H1 (cell line): ENCODE data around the gene TMEM165. TPM values are rescaled to one million over a fixed set of nuclear protein-coding genes. Genes with fewer than 3 reads are reported as not detected.

Experiments used
- CHD7 ChIP-seq: fragments of 300-600 bp; sonication (generic); IDR thresholded peaks from 2 replicates; pipeline ENCODE4 v1.7.1; 2012; ENCODE audit warnings: low read length, moderate library complexity, mild to moderate bottlenecking, inconsistent platforms; ENCODE audit not compliant: insufficient replicate concordance
- CREB1 ChIP-seq: IDR thresholded peaks from 2 replicates; pipeline ENCODE4 v1.6.1; 2012; ENCODE audit warnings: inconsistent platforms
- CTCF ChIP-seq, 3 experiments: IDR thresholded peaks; 1 replicate in 2 of 3; 2 replicates in 1 of 3; pipeline versions ENCODE4 v1.5.1 to v1.6.1; 2011; ENCODE audit warnings: low read length in 3 of 3, mild to moderate bottlenecking in 3 of 3, inconsistent platforms in 2 of 3, low read depth in 1 of 3, moderate library complexity in 1 of 3; ENCODE audit not compliant: insufficient read depth in 1 of 3; ENCODE audit errors: control extremely low read depth in 1 of 3
- E2F6 ChIP-seq: IDR thresholded peaks from 2 replicates; pipeline ENCODE4 v1.6.1; 2012; ENCODE audit warnings: inconsistent platforms
- NANOG ChIP-seq: IDR thresholded peaks from 2 replicates; pipeline ENCODE4 v1.6.1; 2011; ENCODE audit warnings: low read length, low read depth, mild to moderate bottlenecking, inconsistent platforms; ENCODE audit not compliant: insufficient read depth, poor library complexity, severe bottlenecking
- RNF2 ChIP-seq: fragments of 200-900, 300-1000 bp; sonication (generic); IDR thresholded peaks from 2 replicates; pipeline ENCODE4 v1.7.1; 2016; ENCODE audit warnings: borderline replicate concordance, low read depth, mild to moderate bottlenecking, antibody characterized with exemption, low read length; ENCODE audit not compliant: poor library complexity, severe bottlenecking; ENCODE audit errors: missing control alignments
- SRF ChIP-seq: IDR thresholded peaks from 2 replicates; pipeline ENCODE4 v1.6.1; 2011; ENCODE audit warnings: mild to moderate bottlenecking, low read depth, low read length, moderate library complexity
- TAF7 ChIP-seq: optimal IDR thresholded peaks from 2 replicates; pipeline ENCODE3; 2011; ENCODE audit warnings: low read depth, mild to moderate bottlenecking, inconsistent platforms, low read length, moderate library complexity, borderline replicate concordance
- polyA plus RNA-seq, 7 experiments: library from polyadenylated mRNA; depleted of rRNA in 3 of 7; stranded (reverse) in 5 of 7; unstranded in 2 of 7; fragments of >200 nt in 5 of 7; fragments of 200-250 nt in 2 of 7; gene quantifications; 1 replicate in 5 of 7; 2 replicates in 1 of 7; 4 replicates in 1 of 7; pipeline versions ENCODE4 v1.2.1 to v1.2.3, GENCODE V29; 2011 to 2013; ENCODE audit warnings: missing spikeins in 2 of 7, mixed read lengths in 2 of 7
- total RNA-seq: library from RNA; stranded (reverse); fragmentation: NEBNext Ultra II Directional; extraction: Animal tissue kit (Norgen Biotek cat#: 25700); gene quantifications from 2 replicates; pipeline ENCODE4 v1.2.1, GENCODE V29; 2021

TMEM165 gene
- total and polyA plus RNA-seq, 2 of the 8 experiments (the other 6 are each of a cell fraction or from before 2014, with no cell fraction given) = 85.5 to 125 TPM

- TF ChIP-seq CHD7 (no peak), NANOG (no peak), CREB1 (no peak), CTCF (IDR thresholded peaks at IDR 0.05; ENCODE audit: control extremely low read depth in 1 of 3, insufficient read depth in 1 of 3, low read depth in 1 of 3, low read length in 3 of 3) (no peak), TAF7 (no peak), RNF2 (no peak), SRF (no peak), E2F6 (no peak)
These were observed 43.3 kb downstream of the TMEM165 start (continued) for GRCh38 chr4:55439023-55439422.
